ENCODE results near the gene TFCP2L1.

The TFCP2L1 gene

GRCh38 chr2:121260370-121261154 is 24.4 kb downstream of the TFCP2L1 start (continued):
- TF ChIP-seq PRDM10 (tag by site-specific recombination; IDR thresholded peaks at IDR 0.05) (no peak), ZNF112 (tag by site-specific recombination; IDR thresholded peaks at IDR 0.05) (no peak), SCRT1 (tag by site-specific recombination; IDR thresholded peaks at IDR 0.05; ENCODE audit: borderline replicate concordance) (peak; percentile 24; the same call in 1 of the 2 replicates), SP7 (tag by site-specific recombination; IDR thresholded peaks at IDR 0.05) (peak; percentile 54; the same call in 1 of the 2 replicates), ZNF473 (tag by site-specific recombination; IDR thresholded peaks at IDR 0.05) (no peak), OSR2 (tag by site-specific recombination; IDR thresholded peaks at IDR 0.05) (peak; percentile 40; the same call in 1 of the 2 replicates), ZNF670 (tag by site-specific recombination; IDR thresholded peaks at IDR 0.05; ENCODE audit: low read depth) (no peak), ZNF404 (tag by site-specific recombination; IDR thresholded peaks at IDR 0.05) (no peak), ZNF660 (tag by site-specific recombination; IDR thresholded peaks at IDR 0.05) (no peak), ZSCAN16 (tag by site-specific recombination; IDR thresholded peaks at IDR 0.05) (no peak), ZIC2 (tag by site-specific recombination; IDR thresholded peaks at IDR 0.05) (peak; percentile 99), ZNF366 (tag by site-specific recombination; conservative IDR thresholded peaks at IDR 0.05) (no peak), ZNF10 (tag by site-specific recombination; IDR thresholded peaks at IDR 0.05) (no peak)
- TF ChIP-seq, protein P1, sequence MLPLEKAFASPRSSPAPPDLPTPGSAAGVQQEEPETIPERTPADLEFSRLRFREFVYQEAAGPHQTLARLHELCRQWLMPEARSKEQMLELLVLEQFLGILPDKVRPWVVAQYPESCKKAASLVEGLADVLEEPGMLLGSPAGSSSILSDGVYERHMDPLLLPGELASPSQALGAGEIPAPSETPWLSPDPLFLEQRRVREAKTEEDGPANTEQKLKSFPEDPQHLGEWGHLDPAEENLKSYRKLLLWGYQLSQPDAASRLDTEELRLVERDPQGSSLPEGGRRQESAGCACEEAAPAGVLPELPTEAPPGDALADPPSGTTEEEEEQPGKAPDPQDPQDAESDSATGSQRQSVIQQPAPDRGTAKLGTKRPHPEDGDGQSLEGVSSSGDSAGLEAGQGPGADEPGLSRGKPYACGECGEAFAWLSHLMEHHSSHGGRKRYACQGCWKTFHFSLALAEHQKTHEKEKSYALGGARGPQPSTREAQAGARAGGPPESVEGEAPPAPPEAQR (tag by site-specific recombination; IDR thresholded peaks at IDR 0.05) = no peak
- TF ChIP-seq, protein P2, sequence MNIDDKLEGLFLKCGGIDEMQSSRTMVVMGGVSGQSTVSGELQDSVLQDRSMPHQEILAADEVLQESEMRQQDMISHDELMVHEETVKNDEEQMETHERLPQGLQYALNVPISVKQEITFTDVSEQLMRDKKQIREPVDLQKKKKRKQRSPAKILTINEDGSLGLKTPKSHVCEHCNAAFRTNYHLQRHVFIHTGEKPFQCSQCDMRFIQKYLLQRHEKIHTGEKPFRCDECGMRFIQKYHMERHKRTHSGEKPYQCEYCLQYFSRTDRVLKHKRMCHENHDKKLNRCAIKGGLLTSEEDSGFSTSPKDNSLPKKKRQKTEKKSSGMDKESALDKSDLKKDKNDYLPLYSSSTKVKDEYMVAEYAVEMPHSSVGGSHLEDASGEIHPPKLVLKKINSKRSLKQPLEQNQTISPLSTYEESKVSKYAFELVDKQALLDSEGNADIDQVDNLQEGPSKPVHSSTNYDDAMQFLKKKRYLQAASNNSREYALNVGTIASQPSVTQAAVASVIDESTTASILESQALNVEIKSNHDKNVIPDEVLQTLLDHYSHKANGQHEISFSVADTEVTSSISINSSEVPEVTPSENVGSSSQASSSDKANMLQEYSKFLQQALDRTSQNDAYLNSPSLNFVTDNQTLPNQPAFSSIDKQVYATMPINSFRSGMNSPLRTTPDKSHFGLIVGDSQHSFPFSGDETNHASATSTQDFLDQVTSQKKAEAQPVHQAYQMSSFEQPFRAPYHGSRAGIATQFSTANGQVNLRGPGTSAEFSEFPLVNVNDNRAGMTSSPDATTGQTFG (tag by site-specific recombination; IDR thresholded peaks at IDR 0.05; ENCODE audit: borderline replicate concordance) = no peak

- Histone ChIP-seq H3K27ac (ENCODE audit: extremely low read depth, low read depth, low read length) (no peak overlapping the region), H3K9me3 (ENCODE audit: control insufficient read depth, insufficient read depth, low read depth, low read length) (no peaks in the 10 kb centered on the region), H3K36me3 (ENCODE audit: control insufficient read depth in 2 of 2, insufficient read depth in 1 of 2, low read length in 2 of 2) (no peaks in the 10 kb centered on the region), H3K4me3 (ENCODE audit: low read depth, low read length) (no peak overlapping the region), H3K4me1 (ENCODE audit: control insufficient read depth, insufficient read depth, low read length) (peaks cover 10% of the 10 kb centered on the region)
- ChIA-PET CTCF (no interaction called here), POLR2A (no interaction called here)
- no peak for TF ChIP-seq ZXDB (tag by site-specific recombination; IDR thresholded peaks at IDR 0.05)
- TF ChIP-seq GLIS2 (tag by site-specific recombination; IDR thresholded peaks at IDR 0.05) = no peak
- no peak for TF ChIP-seq ZNF155 (tag by site-specific recombination; IDR thresholded peaks at IDR 0.05)
- TF ChIP-seq, protein P3, sequence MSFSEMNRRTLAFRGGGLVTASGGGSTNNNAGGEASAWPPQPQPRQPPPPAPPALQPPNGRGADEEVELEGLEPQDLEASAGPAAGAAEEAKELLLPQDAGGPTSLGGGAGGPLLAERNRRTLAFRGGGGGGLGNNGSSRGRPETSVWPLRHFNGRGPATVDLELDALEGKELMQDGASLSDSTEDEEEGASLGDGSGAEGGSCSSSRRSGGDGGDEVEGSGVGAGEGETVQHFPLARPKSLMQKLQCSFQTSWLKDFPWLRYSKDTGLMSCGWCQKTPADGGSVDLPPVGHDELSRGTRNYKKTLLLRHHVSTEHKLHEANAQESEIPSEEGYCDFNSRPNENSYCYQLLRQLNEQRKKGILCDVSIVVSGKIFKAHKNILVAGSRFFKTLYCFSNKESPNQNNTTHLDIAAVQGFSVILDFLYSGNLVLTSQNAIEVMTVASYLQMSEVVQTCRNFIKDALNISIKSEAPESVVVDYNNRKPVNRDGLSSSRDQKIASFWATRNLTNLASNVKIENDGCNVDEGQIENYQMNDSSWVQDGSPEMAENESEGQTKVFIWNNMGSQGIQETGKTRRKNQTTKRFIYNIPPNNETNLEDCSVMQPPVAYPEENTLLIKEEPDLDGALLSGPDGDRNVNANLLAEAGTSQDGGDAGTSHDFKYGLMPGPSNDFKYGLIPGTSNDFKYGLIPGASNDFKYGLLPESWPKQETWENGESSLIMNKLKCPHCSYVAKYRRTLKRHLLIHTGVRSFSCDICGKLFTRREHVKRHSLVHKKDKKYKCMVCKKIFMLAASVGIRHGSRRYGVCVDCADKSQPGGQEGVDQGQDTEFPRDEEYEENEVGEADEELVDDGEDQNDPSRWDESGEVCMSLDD (tag by site-specific recombination; IDR thresholded peaks at IDR 0.05) = no peak
- no peak for TF ChIP-seq ZNF571 (tag by site-specific recombination; IDR thresholded peaks at IDR 0.05)
- no peak for TF ChIP-seq ZNF560 (tag by site-specific recombination; IDR thresholded peaks at IDR 0.05; ENCODE audit: borderline replicate concordance)
- no peak for TF ChIP-seq ZNF24 (tag by site-specific recombination; IDR thresholded peaks at IDR 0.05)
- no peak for TF ChIP-seq ZNF184 (tag by site-specific recombination; IDR thresholded peaks at IDR 0.05)
- no peak for TF ChIP-seq REST (tag by site-specific recombination; IDR thresholded peaks at IDR 0.05)
Observed at GRCh38 chr2:121258051-121258450, 27.0 kb downstream of the TFCP2L1 start.
